GM12878 (cell line): ENCODE measurements around the gene DCC. TPM values are rescaled to one million over a fixed set of nuclear protein-coding genes. Genes with fewer than 3 reads are reported as not detected.

Experiments
- ATAC-seq: fragments of 200-7000 bp; cut with Tn5 transposase; 3 replicates; pipeline ENCODE4 v1.9.1; 2020; ENCODE audit warnings: mild to moderate bottlenecking, moderate library complexity
- BruUV-seq: library from RNA; stranded (reverse); fragments of 400-500 nt; replicated peaks from 2 replicates; lab custom pipeline; 2021; lab: Mats Ljungman, UMichigan
- CTCF ChIA-PET: fragments of 300-600 bp; sonication (Branson Sonifier 250); formaldehyde crosslinking; extraction: SDS; loops from one replicate; lab custom pipeline; 2021; ENCODE audit warnings: inconsistent platforms; lab: Yijun Ruan, JAX
- POLR2A ChIA-PET: fragments of 350-600 bp; formaldehyde crosslinking; extraction: SDS; loops from one replicate; lab custom pipeline; 2021; ENCODE audit warnings: inconsistent platforms; lab: Charles Lee
- RAD21 ChIA-PET: fragments of 300-600 bp; sonication (Branson Sonifier 250); formaldehyde crosslinking; loops from one replicate; lab custom pipeline; 2023; ENCODE audit warnings: antibody characterized with exemption; ENCODE audit not compliant: unreplicated experiment; lab: Charles Lee
- SMC1A ChIA-PET: fragments of 300-600 bp; sonication (Branson Sonifier 250); formaldehyde crosslinking; loops from one replicate; lab custom pipeline; 2023; ENCODE audit not compliant: unreplicated experiment, uncharacterized antibody; lab: Charles Lee
- DNase-seq: peaks from one replicate; pipeline ENCODE4 v3.0.0-alpha.2; 2011; ENCODE audit warnings: low read depth, low spot score
- FAIRE-seq: peaks from 3 replicates; lab custom pipeline; 2011; peaks lifted over from hg19 to GRCh38; lab: Jason Lieb, UNC
- H2AFZ ChIP-seq: 2 replicates; pipeline ENCODE4 v1.6.0; 2011; ENCODE audit warnings: low read depth, low read length, control low read depth; ENCODE audit not compliant: control insufficient read depth
- H3K27ac ChIP-seq: 2 replicates; pipeline ENCODE4 v1.5.1; 2011; ENCODE audit warnings: control low read depth; ENCODE audit not compliant: control insufficient read depth, insufficient read depth
- H3K27me3 ChIP-seq, 2 experiments: replicated peaks in 1 of 2; 2 replicates each; pipeline versions ENCODE4 v1.6.0 to v1.6.1; 2011; ENCODE audit warnings: low read length in 1 of 2; ENCODE audit not compliant: control insufficient read depth in 2 of 2, insufficient read depth in 2 of 2
- H3K36me3 ChIP-seq, 2 experiments: 2 replicates each; pipeline ENCODE4 v1.5.1; 2011; ENCODE audit warnings: low read length in 1 of 2; ENCODE audit not compliant: control insufficient read depth in 2 of 2, insufficient read depth in 2 of 2
- H3K4me1 ChIP-seq: 2 replicates; pipeline ENCODE4 v1.6.1; 2011; ENCODE audit warnings: mild to moderate bottlenecking, low read length, moderate library complexity, mixed read lengths; ENCODE audit not compliant: control insufficient read depth, insufficient read depth
- H3K4me2 ChIP-seq: 2 replicates; pipeline ENCODE4 v1.6.0; 2011; ENCODE audit warnings: control low read depth; ENCODE audit not compliant: control insufficient read depth, insufficient read depth
- H3K4me3 ChIP-seq: fragments of 200-600 bp; sonication (generic); 2 replicates; pipeline ENCODE4 v1.5.1; 2016
- H3K79me2 ChIP-seq: 2 replicates; pipeline ENCODE4 v1.6.0; 2011; ENCODE audit warnings: low read length; ENCODE audit not compliant: control insufficient read depth, insufficient read depth
- H3K9ac ChIP-seq: 2 replicates; pipeline ENCODE4 v1.8.0; 2011; ENCODE audit warnings: low read length, control low read depth, mixed read lengths; ENCODE audit not compliant: control insufficient read depth, insufficient read depth
- H3K9me3 ChIP-seq: replicated peaks from 3 replicates; pipeline ENCODE4 v1.5.1; 2011; ENCODE audit warnings: mild to moderate bottlenecking, low read length; ENCODE audit not compliant: control insufficient read depth, insufficient read depth
- H4K20me1 ChIP-seq: 2 replicates; pipeline ENCODE4 v1.6.0; 2011; ENCODE audit not compliant: control insufficient read depth, insufficient read depth
- CEBPB ChIP-seq, 2 experiments: fragments of 150-350 bp in 1 of 2; IDR thresholded peaks; 2 replicates each; pipeline ENCODE4 v1.6.1; 2012 to 2014; ENCODE audit warnings: low read depth in 2 of 2, low read length in 2 of 2, borderline replicate concordance in 1 of 2, inconsistent platforms in 1 of 2
- CHD4 ChIP-seq: fragments of 200-600 bp; sonication (generic); IDR thresholded peaks from 2 replicates; pipeline ENCODE4 v1.6.1; 2016; ENCODE audit warnings: mild to moderate bottlenecking
- DPF2 ChIP-seq: fragments of 450-650 bp; IDR thresholded peaks from 2 replicates; pipeline ENCODE4 v1.6.1; 2017; ENCODE audit warnings: mild to moderate bottlenecking
- EZH2 ChIP-seq: IDR thresholded peaks from 2 replicates; pipeline ENCODE4 v1.6.1; 2012; ENCODE audit warnings: low read depth, mild to moderate bottlenecking, control low read depth, inconsistent platforms, low read length, borderline replicate concordance; ENCODE audit not compliant: control insufficient read depth
- FOS ChIP-seq: IDR thresholded peaks from 3 replicates; pipeline ENCODE4 v1.6.1; 2011; ENCODE audit warnings: borderline replicate concordance; ENCODE audit not compliant: insufficient read length; ENCODE audit errors: extremely low read depth
- HDAC6 ChIP-seq: fragments of 200-600 bp; sonication (generic); IDR thresholded peaks from one replicate; pipeline ENCODE4 v1.8.0; 2017; ENCODE audit warnings: antibody characterized with exemption; ENCODE audit not compliant: unreplicated experiment
- JUNB ChIP-seq: IDR thresholded peaks from 2 replicates; pipeline ENCODE4 v1.6.1; 2016; ENCODE audit warnings: antibody characterized with exemption, mild to moderate bottlenecking
- KAT2A ChIP-seq: conservative IDR thresholded peaks from 2 replicates; pipeline ENCODE4 v1.6.1; 2011; ENCODE audit warnings: low read depth, low read length; ENCODE audit not compliant: control insufficient read depth
- PML ChIP-seq: IDR thresholded peaks from 2 replicates; pipeline ENCODE4 v1.6.1; 2012; ENCODE audit warnings: low read length, inconsistent platforms
- POLR2AphosphoS5 ChIP-seq: IDR thresholded peaks from 2 replicates; pipeline ENCODE4 v1.6.1; 2011; ENCODE audit warnings: mild to moderate bottlenecking, low read length, inconsistent platforms
- RFX5 ChIP-seq: IDR thresholded peaks from 2 replicates; pipeline ENCODE4 v1.6.1; 2011; ENCODE audit warnings: low read depth, low read length, improper control_type of control experiment
- RUNX3 ChIP-seq: IDR thresholded peaks from 2 replicates; pipeline ENCODE4 v1.6.1; 2012; ENCODE audit warnings: low read length, inconsistent platforms
- SMAD1 ChIP-seq: fragments of 450-650 bp; IDR thresholded peaks from 2 replicates; pipeline ENCODE4 v1.6.1; 2018; ENCODE audit warnings: mild to moderate bottlenecking, low read depth; ENCODE audit not compliant: partially characterized antibody
- TAF1 ChIP-seq: IDR thresholded peaks from 2 replicates; pipeline ENCODE4 v1.6.1; 2011; ENCODE audit warnings: mild to moderate bottlenecking, low read depth, low read length, borderline replicate concordance
- YY1 ChIP-seq: IDR thresholded peaks from 2 replicates; pipeline ENCODE4 v1.6.1; 2011; ENCODE audit warnings: low read depth, mild to moderate bottlenecking, low read length
- ZZZ3 ChIP-seq: IDR thresholded peaks from 2 replicates; pipeline ENCODE4 v1.6.1; 2011; ENCODE audit warnings: low read depth; ENCODE audit not compliant: control insufficient read depth, insufficient read length
- WGBS: methylation state at CpG from one replicate; pipeline ENCODE4 v1.1.6; 2016; ENCODE audit warnings: low lambda C conversion rate; ENCODE audit not compliant: insufficient replicate concordance, insufficient coverage; ENCODE audit errors: missing lambda C conversion rate; 5-methylcytosine and 5-hydroxymethylcytosine counted together
- in situ Hi-C: fragments of 300-500 bp; cut with MboI; formaldehyde crosslinking; loops from 9 replicates; pipeline ENCODE4 v1.14.3; 2018; ENCODE audit warnings: mixed read lengths
- intact Hi-C: fragments of 100-400 bp; cut with micrococcal nuclease; formaldehyde crosslinking; loops from one replicate; pipeline ENCODE4 v1.14.2; 2022; ENCODE audit not compliant: unreplicated experiment
- polyA plus RNA-seq, 11 experiments: library from polyadenylated mRNA; depleted of rRNA in 4 of 11; unstranded in 6 of 11; stranded (reverse) in 5 of 11; fragments of >200 nt; fragmentation: Nextera tagmentation in 4 of 11; fragmentation: Illumina TruSeq in 1 of 11; extraction: Ambion mirVana in 4 of 11; extraction: Trizol in 1 of 11; gene quantifications; 1 replicate in 1 of 11; 2 replicates in 10 of 11; pipeline versions ENCODE4 v1.2.1 to v1.2.3, GENCODE V29; 2011 to 2016; ENCODE audit warnings: inconsistent platforms in 2 of 11, missing spikeins in 2 of 11, low read depth in 1 of 11
- total RNA-seq, 4 experiments: library from RNA; depleted of rRNA in 3 of 4; stranded (reverse); fragments of >200 nt in 3 of 4; fragmentation: Illumina TruSeq in 1 of 4; extraction: Trizol in 1 of 4; gene quantifications; 2 replicates each; pipeline versions ENCODE4 v1.2.1 to v1.2.3, GENCODE V29; 2013 to 2021
- TF ChIP-seq, protein P1 (sequence below): fragments of 450-650 bp; formaldehyde crosslinking; IDR thresholded peaks from 2 replicates; pipeline ENCODE4 v1.5.0; 2022; ENCODE audit warnings: mild to moderate bottlenecking, missing genetic modification characterization
- TF ChIP-seq, protein P2 (sequence below): fragments of 150-350 bp; IDR thresholded peaks from 2 replicates; pipeline ENCODE4 v1.6.1; 2014; ENCODE audit warnings: mild to moderate bottlenecking, low read depth, low read length
- TF ChIP-seq, protein P3 (sequence below): IDR thresholded peaks from 2 replicates; pipeline ENCODE4 v1.6.1; 2011; ENCODE audit warnings: borderline replicate concordance, low read depth, mild to moderate bottlenecking, moderate library complexity, mixed read lengths, low read length; ENCODE audit not compliant: insufficient read depth; ENCODE audit errors: extremely low read length

DCC gene
- total and polyA plus RNA-seq, 10 of the 15 experiments (the other 5 are each of a cell fraction or from before 2014, with no cell fraction given), result 0.01 TPM; not detected in 9

DNA sequence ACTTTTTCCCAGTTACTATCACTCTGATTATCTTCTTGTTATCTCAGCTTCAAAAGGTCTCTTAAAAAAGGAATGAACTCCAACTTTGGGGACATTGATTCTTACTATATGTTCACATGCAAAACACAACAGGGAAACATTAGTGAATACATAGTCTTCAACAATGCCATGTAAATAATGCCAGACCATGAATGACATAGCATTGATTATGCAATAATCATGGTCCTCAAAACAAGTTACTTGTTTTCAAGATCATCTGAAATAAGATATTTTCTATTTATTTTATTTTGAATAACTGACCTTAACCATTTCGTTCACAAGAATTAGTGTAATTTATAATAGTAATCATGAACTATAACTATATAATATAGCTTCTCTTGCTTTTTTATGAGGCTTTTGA lies 982.2 kb downstream of the DCC start:
- no peaks in the 10 kb centered on the region for H3K4me1 ChIP-seq
- no peak overlapping the region for H3K4me2 ChIP-seq
- POLR2A ChIA-PET, result no interaction called here
- no peaks in the 10 kb centered on the region for H3K79me2 ChIP-seq
- H3K27ac ChIP-seq, result no peak overlapping the region
- BruUV-seq, result no TSS peak
- no peak overlapping the region for H2AFZ ChIP-seq
- no peaks in the 10 kb centered on the region for H4K20me1 ChIP-seq
- no peak overlapping the region for H3K4me3 ChIP-seq
- TF ChIP-seq POLR2AphosphoS5, result no peak
- TF ChIP-seq, protein P1, sequence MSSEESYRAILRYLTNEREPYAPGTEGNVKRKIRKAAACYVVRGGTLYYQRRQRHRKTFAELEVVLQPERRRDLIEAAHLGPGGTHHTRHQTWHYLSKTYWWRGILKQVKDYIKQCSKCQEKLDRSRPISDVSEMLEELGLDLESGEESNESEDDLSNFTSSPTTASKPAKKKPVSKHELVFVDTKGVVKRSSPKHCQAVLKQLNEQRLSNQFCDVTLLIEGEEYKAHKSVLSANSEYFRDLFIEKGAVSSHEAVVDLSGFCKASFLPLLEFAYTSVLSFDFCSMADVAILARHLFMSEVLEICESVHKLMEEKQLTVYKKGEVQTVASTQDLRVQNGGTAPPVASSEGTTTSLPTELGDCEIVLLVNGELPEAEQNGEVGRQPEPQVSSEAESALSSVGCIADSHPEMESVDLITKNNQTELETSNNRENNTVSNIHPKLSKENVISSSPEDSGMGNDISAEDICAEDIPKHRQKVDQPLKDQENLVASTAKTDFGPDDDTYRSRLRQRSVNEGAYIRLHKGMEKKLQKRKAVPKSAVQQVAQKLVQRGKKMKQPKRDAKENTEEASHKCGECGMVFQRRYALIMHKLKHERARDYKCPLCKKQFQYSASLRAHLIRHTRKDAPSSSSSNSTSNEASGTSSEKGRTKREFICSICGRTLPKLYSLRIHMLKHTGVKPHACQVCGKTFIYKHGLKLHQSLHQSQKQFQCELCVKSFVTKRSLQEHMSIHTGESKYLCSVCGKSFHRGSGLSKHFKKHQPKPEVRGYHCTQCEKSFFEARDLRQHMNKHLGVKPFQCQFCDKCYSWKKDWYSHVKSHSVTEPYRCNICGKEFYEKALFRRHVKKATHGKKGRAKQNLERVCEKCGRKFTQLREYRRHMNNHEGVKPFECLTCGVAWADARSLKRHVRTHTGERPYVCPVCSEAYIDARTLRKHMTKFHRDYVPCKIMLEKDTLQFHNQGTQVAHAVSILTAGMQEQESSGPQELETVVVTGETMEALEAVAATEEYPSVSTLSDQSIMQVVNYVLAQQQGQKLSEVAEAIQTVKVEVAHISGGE (CRISPR knock-in tag), result no peak
- TF ChIP-seq FOS, result no peak
- TF ChIP-seq TAF1, result no peak
- TF ChIP-seq, protein P2, sequence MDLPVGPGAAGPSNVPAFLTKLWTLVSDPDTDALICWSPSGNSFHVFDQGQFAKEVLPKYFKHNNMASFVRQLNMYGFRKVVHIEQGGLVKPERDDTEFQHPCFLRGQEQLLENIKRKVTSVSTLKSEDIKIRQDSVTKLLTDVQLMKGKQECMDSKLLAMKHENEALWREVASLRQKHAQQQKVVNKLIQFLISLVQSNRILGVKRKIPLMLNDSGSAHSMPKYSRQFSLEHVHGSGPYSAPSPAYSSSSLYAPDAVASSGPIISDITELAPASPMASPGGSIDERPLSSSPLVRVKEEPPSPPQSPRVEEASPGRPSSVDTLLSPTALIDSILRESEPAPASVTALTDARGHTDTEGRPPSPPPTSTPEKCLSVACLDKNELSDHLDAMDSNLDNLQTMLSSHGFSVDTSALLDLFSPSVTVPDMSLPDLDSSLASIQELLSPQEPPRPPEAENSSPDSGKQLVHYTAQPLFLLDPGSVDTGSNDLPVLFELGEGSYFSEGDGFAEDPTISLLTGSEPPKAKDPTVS, result no peak
- TF ChIP-seq KAT2A, result no peak
- TF ChIP-seq JUNB, result no peak
- no peak for TF ChIP-seq EZH2
- no peak for TF ChIP-seq DPF2
- no peak for TF ChIP-seq SMAD1
- TF ChIP-seq ZZZ3, result no peak
- no peak for TF ChIP-seq RFX5
- TF ChIP-seq YY1, result no peak
- no peak for TF ChIP-seq CHD4
- no peak for TF ChIP-seq HDAC6
- no peak for TF ChIP-seq RUNX3
- TF ChIP-seq, protein P3, sequence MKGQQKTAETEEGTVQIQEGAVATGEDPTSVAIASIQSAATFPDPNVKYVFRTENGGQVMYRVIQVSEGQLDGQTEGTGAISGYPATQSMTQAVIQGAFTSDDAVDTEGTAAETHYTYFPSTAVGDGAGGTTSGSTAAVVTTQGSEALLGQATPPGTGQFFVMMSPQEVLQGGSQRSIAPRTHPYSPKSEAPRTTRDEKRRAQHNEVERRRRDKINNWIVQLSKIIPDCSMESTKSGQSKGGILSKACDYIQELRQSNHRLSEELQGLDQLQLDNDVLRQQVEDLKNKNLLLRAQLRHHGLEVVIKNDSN, result no peak
- TF ChIP-seq CEBPB (IDR thresholded peaks at IDR 0.05; ENCODE audit: borderline replicate concordance in 1 of 2, low read depth in 2 of 2, low read length in 2 of 2), result no peak
- TF ChIP-seq PML, result no peak
- intact Hi-C loops (no loop called here), in situ Hi-C loops (no loop called here)
- WGBS, result 0% methylated on average over 1 of the region's 1 CpG
- RAD21 ChIA-PET, result no interaction called here
- H3K36me3 ChIP-seq, result no peaks in the 10 kb centered on the region
- H3K27me3 ChIP-seq, result no peaks in the 10 kb centered on the region
- H3K9me3 ChIP-seq, result no peaks in the 10 kb centered on the region
- H3K9ac ChIP-seq, result no peak overlapping the region
- SMC1A ChIA-PET, result no interaction called here
- ATAC-seq (no peak), DNase-seq (no peak), FAIRE-seq (no peak)
- CTCF ChIA-PET, result no interaction called here
